ENCODE measurements around the gene MOV10. TPM values are rescaled to one million over a fixed set of nuclear protein-coding genes. Genes with fewer than 3 reads are reported as not detected.
"Not testable (repeated sequence)": the region's sequence is repeated elsewhere in the genome, so short reads cannot be mapped to it uniquely, and the experiment has no call there.

Gene MOV10, protein sequence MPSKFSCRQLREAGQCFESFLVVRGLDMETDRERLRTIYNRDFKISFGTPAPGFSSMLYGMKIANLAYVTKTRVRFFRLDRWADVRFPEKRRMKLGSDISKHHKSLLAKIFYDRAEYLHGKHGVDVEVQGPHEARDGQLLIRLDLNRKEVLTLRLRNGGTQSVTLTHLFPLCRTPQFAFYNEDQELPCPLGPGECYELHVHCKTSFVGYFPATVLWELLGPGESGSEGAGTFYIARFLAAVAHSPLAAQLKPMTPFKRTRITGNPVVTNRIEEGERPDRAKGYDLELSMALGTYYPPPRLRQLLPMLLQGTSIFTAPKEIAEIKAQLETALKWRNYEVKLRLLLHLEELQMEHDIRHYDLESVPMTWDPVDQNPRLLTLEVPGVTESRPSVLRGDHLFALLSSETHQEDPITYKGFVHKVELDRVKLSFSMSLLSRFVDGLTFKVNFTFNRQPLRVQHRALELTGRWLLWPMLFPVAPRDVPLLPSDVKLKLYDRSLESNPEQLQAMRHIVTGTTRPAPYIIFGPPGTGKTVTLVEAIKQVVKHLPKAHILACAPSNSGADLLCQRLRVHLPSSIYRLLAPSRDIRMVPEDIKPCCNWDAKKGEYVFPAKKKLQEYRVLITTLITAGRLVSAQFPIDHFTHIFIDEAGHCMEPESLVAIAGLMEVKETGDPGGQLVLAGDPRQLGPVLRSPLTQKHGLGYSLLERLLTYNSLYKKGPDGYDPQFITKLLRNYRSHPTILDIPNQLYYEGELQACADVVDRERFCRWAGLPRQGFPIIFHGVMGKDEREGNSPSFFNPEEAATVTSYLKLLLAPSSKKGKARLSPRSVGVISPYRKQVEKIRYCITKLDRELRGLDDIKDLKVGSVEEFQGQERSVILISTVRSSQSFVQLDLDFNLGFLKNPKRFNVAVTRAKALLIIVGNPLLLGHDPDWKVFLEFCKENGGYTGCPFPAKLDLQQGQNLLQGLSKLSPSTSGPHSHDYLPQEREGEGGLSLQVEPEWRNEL
- polyA plus RNA-seq (ENCODE audit: insufficient read length), result 58.5 TPM

DNA sequence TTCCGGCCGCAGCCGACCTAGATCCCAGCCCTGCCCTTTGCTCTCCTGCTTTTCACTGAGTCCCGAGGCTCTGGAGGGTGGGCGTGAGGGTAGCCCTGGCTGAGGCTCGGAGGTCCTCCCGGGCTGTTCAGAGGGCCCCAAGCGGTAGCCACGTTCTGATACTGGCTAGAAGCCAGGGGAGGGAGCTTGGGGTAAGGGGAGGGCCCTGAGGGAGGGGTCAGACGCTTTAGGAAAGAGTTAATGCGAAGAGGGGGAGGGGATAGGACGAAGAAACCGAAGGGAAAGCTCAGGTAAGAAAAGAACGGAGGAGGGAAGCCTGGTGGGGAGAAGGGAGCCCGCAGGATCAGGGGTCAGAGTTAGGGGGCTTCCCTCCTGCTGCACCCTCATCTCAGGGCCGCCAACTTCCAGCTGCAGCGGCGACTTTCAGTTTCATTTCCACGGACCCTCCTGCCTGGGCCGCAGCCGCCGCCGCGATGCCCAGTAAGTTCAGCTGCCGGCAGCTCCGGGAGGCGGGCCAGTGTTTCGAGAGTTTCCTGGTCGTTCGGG lies at the start of gene MOV10:
Gene MOV10 (plus strand): TSS at position 220 of the 546 bp plus-strand sequence. CDS start 254 bp downstream, at position 474.
- DNase-seq (ENCODE audit: low read depth), result no peak

DNA sequence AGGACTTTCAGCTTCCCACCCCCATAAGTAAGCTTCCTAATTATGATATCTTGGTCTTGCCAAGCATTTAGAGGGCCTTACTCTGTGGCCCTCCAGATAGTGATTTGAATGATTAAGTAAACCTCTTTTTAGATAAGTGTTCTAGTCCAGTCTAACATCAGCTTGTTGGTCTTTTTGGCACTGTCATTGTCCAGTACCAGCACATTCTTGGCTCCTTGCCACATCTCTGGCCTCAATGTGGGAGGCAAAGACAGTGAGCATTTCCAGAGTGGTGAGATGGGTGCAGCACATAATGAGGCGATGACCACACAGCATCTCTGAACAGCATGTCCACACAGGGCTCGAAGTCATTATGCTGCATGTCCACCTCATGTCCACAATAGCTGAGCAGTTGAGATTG lies 48.8 kb upstream of the MOV10 start:
- DNase-seq (ENCODE audit: low read depth), result no peak

DNA sequence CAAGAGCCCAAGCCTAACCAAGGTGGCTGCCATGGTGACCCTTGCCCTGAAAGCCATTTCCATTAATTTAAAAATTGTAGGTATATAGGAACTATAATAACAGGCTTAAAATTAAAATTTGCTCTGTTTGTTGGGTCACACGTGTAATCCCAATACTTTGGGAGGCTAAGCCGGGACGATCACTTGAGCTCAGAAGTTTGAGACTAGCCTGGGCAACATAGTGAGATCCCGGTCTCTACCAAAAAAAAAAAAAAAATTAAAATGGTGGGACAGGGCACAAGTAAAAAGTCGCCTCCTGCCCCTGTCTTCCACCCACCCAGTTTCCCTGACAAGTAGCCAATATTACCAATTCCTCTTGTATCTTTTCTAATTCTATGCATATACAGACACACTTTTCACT lies 48.3 kb upstream of the MOV10 start:
- DNase-seq (ENCODE audit: low read depth), result no peak

DNA sequence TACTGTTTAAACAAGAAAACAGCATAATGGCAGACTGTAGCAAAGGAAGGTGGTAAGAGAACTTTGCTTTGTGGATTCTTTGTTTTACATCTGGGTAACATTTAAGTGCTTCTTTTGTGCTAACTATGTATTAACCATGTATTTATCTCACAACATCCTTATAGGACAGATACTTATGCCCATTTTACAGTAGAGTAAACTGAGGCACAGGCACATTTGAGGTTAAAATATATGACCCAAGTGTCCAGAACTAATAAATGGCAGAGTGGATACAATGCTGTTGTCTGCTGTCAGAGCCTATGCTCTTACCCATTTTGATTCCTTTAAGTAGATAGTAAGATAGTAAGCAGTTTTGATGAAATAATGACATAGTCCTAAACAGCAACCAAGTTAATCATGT lies 47.6 kb upstream of the MOV10 start:
- DNase-seq (ENCODE audit: low read depth), result no peak

DNA sequence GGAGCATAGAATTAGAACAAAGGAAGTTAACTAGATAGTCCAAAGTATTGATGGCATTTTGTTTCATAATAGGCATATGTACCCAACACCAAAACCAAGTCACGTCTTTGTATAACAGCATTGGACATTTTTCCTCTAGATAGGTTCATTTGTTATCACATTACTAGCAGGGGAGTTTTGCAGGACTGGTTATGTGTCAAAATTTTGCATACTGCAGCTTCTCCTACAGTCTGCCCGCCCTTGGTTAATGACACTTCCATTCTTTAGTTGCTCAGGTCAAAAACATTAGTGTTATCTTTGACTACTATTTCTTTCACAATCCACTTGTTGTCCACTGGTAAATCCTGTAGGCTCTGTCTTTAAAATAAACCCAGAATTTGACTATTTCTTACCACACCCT lies 45.9 kb upstream of the MOV10 start:
- DNase-seq (ENCODE audit: low read depth), result no peak

DNA sequence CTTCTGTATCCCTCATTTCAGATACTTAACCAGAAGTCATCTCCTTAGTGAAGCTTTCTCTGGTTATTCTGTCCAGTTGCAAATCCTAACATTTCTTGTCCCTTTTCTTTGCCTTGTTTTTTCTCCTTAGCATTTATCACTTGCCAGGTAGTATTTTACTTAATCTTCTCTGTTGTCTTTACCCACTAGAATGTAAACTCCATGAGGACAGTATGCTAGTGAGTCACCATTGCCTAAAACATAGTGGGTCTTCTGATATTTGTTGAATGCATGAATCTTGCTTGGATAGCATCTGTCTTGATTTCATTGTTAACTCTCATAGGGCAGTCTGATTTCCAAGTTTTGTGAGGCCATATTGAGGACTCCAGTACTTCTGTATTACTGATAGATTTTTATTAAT lies 45.2 kb upstream of the MOV10 start:
- no peak for DNase-seq (ENCODE audit: low read depth)

DNA sequence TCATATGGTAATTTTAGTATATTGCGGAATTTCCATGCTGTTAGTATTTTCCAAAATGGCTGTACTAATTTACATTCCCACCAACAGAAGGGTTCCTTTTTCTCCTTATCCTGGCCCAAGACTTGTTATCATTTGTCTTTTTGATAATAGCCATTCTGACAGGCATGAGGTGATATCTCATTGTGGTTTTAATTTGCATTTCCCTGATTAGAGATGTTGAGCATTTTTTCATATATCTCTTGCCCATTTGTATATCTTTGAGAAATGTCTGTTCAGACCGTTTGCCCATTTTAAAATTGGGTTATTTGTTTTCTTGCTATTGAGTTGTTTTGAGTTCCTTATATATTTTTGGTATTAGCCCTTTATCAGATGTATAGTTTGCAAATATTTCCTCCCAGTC lies 40.8 kb upstream of the MOV10 start:
- DNase-seq (ENCODE audit: low read depth), result no peak

DNA sequence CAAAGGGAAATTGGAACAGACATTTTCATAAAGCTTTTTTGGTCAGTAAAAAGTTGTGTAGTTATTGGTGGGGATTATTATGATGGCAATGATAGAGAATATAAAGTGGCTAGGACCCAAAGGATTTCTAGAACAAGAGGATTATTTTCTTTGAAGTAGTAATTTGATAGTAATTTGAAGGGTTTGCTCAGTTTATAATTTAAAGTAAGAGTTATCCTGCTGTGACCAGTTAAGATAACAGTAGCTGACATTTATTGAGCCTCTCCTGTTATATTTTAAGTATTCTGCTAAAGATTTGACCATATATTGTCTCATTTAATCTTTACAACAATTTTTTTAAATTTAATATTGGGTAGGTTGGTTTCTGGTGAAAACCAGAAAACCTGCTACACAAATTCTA lies 40.1 kb upstream of the MOV10 start:
- no peak for DNase-seq (ENCODE audit: low read depth)

DNA sequence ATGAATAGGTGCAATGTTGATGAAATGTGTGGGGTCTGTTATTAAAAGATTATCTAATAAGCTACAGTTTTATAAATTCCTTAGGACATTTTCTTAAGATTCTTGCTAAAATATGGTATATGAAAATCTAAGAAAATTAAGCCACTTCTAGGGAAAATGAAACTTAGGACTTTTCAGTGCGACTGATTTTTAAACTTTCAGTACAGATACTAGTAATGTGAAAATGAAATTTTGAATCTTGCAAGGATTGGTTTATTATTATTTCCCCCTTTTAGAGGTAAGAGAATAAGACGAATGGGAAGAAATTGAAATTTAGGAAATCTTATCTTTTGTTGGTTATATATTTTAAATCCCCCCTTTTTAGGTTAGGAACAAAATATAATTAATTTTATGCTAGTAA lies 38.4 kb upstream of the MOV10 start:
- DNase-seq (ENCODE audit: low read depth), result no peak

DNA sequence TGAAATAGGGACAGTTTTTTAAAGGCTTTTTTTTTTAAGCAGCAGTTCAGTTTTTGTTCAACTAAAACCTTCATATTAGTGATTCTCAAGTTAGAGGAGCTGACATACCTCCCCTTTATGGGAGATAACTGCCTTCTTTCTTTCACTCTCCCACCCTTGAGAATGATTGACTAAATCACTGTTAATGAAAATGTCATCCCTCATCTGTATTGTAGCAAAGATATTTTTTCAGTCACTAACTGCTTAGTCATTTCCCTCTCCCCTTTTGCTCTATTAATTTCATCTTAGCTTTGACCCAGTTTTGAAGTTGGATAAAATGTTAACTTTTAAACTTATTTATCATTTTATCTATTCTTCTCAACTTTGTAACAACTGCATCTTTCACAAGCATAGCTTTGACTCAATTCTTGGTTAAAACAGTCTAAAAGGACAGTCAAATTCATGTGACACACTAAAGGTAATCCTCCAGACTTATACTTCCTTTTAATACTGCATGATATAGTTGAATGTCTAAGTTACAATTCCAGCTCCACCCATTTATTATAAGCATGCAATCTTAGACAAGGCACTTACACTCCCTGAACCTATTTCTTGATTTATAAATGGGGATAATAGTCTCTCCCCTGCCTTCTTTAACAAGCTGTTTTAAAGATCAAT lies 37.7 kb upstream of the MOV10 start:
- DNase-seq (ENCODE audit: low read depth), result no peak

DNA sequence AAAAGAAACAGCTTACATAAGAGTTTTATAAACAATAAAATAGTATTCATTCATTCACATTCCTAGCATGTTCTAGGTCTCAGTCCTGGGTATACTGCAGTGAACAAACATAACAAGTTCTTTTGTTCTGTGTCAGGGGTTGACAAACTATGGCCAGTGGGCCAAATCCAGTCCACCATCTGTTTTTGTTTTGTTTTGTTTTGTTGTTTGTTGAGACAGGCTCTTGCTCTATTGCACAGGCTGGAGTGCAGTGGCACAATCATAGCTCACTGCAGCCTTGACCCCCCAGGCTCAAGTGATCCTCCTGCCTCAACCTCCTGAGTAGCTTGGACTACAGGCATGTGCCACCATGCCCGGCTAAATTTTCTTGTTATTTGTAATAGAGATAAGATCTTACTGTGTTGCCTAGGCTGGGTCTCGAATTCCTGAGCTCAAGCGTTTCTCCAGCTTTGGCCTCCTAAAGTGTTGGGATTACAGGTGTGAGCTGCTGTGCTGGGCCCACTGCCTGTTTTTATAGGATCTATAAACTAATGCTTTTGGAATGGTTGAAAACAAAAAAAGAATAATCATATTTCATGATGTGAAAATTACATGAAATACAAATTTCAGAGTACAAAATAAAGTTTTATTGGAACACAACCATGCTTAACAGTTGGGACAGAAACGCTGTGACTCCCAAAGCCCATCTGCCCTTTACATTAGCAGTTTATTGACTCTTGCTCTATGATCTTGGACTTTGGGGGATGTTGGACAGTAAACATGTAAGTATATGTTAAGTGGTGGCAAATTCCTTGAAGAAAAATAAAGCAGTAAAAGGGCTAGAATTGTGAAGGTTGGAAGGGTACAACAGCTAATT lies 37.0 kb upstream of the MOV10 start:
- DNase-seq (ENCODE audit: low read depth), result no peak

DNA sequence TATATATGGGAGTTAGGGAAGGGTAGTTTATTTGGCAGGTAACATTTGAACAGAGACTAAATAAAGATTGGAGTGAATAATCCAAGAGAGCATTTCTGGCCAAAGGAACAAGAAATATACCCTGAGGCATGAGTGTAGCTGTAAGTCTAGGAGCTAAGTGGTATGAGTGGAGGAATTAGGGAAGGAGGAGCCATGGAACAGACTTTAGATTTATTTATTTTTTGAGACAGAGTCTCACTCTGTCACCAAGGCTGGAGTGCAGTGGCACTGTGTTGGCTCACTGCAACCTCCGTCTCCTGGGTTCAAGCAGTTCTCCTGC lies 36.4 kb upstream of the MOV10 start:
- no peak for DNase-seq (ENCODE audit: low read depth)

DNA sequence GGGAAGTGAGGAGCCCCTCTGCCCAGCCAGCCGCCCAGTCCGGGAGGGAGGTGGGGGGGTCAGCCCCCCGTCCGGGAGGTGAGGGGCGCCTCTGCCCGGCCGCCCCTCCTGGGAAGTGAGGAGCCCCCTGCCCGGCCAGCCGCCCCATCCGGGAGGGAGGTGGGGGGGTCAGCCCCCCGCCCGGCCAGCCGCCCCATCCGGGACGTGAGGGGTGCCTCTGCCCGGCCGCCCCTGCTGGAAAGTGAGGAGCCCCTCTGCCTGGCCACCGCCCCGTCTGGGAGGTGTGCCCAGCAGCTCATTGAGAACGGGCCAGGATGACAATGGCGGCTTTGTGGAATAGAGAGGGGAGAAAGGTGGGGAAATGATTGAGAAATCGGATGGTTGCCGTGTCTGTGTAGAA lies 34.0 kb upstream of the MOV10 start:
- DNase-seq (ENCODE audit: low read depth), result not testable (repeated sequence)

DNA sequence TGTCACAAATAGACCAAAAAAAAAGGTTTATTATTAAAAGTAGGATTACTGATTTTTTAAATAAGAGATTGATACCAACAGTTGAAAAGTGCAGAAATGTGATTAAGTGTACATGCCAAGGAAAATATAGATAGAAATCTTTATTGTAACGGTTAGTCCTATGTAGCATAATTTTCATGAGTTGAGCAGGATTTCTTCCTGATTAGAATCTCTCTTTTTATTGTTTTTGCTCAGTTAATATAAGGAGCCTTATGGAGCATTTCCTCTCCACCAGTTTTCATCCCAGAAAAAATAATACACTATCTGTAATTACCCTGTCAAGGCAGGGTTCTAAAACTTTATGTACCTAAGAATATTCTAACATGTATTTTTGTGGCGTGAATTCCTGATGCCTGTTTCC lies 31.4 kb upstream of the MOV10 start:
- no peak for DNase-seq (ENCODE audit: low read depth)

DNA sequence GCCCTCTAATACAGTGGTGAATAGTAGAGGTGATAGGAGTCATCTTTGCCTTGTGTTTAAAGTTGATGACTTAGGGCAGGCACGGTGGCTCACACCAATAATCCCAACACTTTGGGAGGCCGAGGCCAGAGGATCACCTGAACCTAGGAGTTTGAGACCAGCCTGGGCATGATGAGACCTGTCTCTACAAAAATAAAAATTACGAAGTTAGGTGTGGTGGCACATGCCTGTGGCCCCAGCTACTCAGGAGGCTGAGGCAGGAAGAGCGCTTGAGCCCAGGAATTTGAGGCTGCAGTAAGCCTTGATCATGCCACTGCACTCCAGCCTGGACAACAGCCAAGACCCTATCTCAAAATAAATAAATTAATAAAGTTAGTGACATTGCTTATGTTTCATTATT lies 28.2 kb upstream of the MOV10 start:
- no peak for DNase-seq (ENCODE audit: low read depth)

DNA sequence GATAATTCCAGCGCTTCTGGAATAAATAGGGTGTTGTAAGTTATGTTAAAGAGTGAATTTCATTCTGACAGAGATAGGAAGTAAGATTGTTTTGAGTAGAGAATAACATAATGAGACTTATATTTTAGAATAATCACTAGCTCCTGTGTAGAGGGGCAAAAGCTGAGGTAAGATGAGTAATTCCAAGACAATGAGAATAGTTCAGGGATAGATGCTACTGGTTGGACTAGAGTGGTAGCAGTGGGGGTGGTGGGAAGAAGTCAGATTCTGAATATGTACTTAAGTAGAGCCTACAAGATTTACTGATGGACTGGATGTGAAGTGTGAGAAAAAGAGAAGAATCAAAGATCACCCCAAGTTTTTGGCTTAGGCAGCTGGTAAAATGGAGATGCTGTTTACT lies 23.3 kb upstream of the MOV10 start:
- no peak for DNase-seq (ENCODE audit: low read depth)

DNA sequence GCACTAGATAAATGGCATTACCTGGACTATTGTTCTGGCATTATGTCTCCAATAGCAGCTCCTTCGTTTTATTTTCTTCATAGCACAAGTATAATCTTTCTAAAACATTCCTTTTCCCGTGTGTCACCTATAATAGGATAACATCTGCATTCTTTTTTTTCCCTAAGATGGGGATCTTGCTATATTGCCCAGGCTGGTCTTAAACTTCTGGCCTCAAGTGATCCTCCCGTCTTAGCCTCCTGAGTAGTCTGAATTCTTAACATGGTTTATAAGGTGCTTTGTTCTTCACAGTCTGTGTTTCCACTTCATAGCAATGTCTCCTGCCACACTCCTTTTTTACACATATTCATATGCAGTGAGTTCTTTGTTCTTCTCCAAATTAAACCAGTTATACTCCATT lies 8.6 kb upstream of the MOV10 start:
- no peak for DNase-seq (ENCODE audit: low read depth)

DNA sequence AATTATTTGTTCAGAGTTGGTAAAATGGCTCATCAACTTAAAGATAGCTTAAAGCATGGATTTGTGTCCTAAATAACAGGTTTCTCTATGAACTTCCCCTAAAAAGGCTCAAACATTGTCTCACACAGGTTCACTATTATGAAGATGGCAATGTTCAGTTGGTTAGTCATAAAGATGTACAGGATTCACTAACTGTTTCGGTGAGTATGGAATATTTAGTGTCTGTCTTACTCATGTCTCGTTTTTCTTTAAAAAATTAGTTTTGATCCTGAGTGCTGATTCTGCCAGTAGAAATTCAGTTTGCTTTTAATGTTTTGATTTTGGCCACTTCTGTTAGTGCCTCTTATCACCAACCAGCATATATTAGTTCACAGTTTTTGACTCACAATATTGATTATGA lies 7.5 kb upstream of the MOV10 start:
- DNase-seq (ENCODE audit: low read depth), result no peak

DNA sequence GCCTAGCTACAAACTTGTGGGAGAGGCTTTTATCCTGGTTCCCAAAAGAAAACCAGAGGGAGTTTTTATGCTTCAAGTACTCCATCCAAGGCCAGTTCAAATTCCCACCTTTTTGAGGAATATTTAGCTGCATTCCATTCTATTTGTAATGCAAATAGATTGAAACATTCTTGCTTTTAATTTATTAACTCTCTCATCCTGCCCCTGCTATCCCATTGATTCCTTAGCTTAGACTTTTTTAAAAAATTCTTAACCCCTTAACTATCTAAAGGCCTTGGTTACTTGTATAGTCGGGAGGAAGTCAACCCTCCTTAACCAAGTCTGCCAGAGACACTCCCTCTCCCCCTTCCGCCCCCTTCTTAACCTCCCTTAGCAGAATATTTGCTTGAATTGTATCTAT lies 2.5 kb upstream of the MOV10 start:
- DNase-seq (ENCODE audit: low read depth), result no peak

DNA sequence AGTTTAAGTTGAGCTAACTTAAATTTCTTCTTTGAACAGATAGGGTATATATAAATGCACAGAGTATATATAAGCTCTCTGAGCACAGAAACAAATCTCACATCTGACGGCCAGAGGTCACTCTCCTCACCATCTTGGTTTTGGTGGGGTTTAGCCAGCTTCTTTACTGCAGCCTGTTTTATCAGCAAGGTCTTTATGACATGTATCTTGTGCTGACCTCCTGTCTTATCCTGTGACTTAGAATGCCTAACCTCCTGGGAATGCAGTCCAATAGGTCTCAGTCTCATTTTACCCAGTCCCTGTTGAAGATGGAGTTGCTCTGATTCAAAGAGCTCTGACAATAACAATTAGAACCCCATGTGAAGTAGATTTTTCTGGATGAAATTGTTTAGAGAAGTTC lies 1.6 kb upstream of the MOV10 start:
- no peak for DNase-seq (ENCODE audit: low read depth)

Data from forelimb muscle (tissue), 1 donor.